NB4 (cell line): ENCODE results near the gene EAF1.

ENCODE experiments used
- CTCF ChIP-seq: IDR thresholded peaks from one replicate; pipeline ENCODE4 v1.5.1; 2012; ENCODE audit warnings: low read depth, low read length
- POLR2A ChIP-seq: IDR thresholded peaks from 2 replicates; pipeline ENCODE4 v1.6.1; 2011; ENCODE audit warnings: mild to moderate bottlenecking; ENCODE audit not compliant: insufficient read length; ENCODE audit errors: extremely low read depth

DNA sequence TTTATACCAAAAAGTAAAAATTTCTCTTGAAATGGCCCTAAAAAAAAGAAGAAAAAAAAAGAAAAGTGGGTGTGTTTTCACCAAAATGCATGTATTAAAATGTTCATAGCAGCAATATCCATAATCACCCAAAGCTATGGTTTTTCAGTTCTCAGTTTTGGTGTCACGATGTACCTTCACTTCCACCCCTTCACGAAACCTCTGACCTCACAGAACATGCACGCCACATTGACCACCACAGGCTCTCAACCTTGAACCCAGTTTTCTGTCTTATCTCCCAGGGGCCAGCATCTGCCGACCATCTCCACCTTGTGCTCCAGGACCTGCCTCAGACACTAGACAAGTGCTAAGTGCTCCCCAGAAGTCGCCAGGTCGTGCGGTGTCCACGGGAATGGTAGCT lies 63.7 kb downstream of the EAF1 start:
- TF ChIP-seq POLR2A, result no peak
- TF ChIP-seq CTCF, result no peak
